Mesothelial cell of epicardium (in vitro differentiated cells): ENCODE data around the gene GCNT4. TPM values are rescaled to one million over a fixed set of nuclear protein-coding genes. Genes with fewer than 3 reads are reported as not detected.

Experiments
- DNase-seq, 2 experiments: peaks; one replicate each; pipeline ENCODE4 v3.0.0; 2021; ENCODE audit warnings: low spot score in 2 of 2; ENCODE audit not compliant: unreplicated experiment in 2 of 2
- H3K27ac Mint-ChIP-seq: 2 replicates; pipeline ENCODE4 v1.8.0; 2021; ENCODE audit warnings: mixed read lengths
- H3K27me3 Mint-ChIP-seq: 2 replicates; pipeline ENCODE4 v1.8.0; 2021; ENCODE audit warnings: low read depth, mixed read lengths
- H3K36me3 Mint-ChIP-seq: 2 replicates; pipeline ENCODE4 v1.8.0; 2021; ENCODE audit warnings: mixed read lengths
- H3K4me1 Mint-ChIP-seq: 2 replicates; pipeline ENCODE4 v1.8.0; 2021; ENCODE audit warnings: mixed read lengths
- H3K4me3 Mint-ChIP-seq: 2 replicates; pipeline ENCODE4 v1.8.0; 2021; ENCODE audit warnings: mild to moderate bottlenecking, moderate library complexity, mixed read lengths
- H3K9me3 Mint-ChIP-seq: 2 replicates; pipeline ENCODE4 v1.8.0; 2021; ENCODE audit warnings: mixed read lengths
- total RNA-seq: library from RNA; stranded (reverse); gene quantifications from 3 replicates; pipeline ENCODE4 v1.2.1, GENCODE V29; 2021
- TF ChIP-seq, protein P1 (sequence below): fragments of 200-600 bp; sonication (generic); IDR thresholded peaks from one replicate; pipeline ENCODE4 v1.5.0; 2021; ENCODE audit warnings: antibody characterized with exemption; ENCODE audit not compliant: unreplicated experiment

The GCNT4 gene
- total RNA-seq, 1 donor from 2014 or later: 1.7 TPM

DNA sequence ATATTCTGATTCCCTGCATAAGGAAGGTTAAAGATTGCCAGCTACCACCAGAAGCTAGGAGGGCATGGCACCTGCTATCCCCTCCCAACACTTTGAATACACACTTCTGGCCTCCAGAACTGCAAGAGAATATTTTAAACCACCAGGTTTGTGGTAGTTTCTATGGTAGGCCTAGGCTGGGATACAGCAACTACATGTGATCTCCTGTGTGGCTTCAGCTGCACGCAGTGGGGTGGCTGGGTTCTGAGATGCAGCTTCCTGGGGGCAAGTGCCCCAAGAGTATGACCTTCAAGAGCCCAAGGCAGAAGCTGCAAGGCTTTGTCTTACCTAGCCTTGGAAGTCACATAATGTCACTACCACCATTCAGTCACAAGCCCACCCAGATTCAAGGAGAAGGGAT is 39.6 kb downstream of the GCNT4 start:
- DNase-seq: no peak
- H3K4me1 Mint-ChIP-seq: peaks cover 28% of the 10 kb centered on the region
- no peak overlapping the region for H3K4me3 Mint-ChIP-seq
- H3K27me3 Mint-ChIP-seq: no peaks in the 10 kb centered on the region
- peaks cover 18% of the 10 kb centered on the region for H3K9me3 Mint-ChIP-seq
- peaks cover 2% of the 10 kb centered on the region for H3K36me3 Mint-ChIP-seq
- H3K27ac Mint-ChIP-seq: no peak overlapping the region
- TF ChIP-seq, protein P1, sequence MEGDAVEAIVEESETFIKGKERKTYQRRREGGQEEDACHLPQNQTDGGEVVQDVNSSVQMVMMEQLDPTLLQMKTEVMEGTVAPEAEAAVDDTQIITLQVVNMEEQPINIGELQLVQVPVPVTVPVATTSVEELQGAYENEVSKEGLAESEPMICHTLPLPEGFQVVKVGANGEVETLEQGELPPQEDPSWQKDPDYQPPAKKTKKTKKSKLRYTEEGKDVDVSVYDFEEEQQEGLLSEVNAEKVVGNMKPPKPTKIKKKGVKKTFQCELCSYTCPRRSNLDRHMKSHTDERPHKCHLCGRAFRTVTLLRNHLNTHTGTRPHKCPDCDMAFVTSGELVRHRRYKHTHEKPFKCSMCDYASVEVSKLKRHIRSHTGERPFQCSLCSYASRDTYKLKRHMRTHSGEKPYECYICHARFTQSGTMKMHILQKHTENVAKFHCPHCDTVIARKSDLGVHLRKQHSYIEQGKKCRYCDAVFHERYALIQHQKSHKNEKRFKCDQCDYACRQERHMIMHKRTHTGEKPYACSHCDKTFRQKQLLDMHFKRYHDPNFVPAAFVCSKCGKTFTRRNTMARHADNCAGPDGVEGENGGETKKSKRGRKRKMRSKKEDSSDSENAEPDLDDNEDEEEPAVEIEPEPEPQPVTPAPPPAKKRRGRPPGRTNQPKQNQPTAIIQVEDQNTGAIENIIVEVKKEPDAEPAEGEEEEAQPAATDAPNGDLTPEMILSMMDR: no peak

DNA sequence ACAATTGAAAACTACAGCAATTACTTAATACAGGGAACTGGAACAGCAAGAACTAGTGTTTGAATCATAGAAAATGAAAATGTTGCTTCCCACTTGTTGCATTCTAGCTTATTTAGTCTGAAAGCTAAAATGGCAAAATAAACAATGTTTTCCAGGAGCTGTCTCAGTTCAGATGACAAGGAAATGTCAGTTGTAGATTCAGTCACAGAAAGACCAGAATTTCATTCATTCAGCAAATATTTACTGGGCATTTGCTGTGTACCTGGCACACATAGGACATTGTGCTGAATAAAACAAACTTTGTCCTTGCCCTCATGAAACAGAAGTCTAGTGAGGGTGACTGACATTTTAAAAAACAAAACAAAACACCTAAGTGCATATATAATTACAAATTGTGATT is 41.5 kb downstream of the GCNT4 start:
- H3K27ac Mint-ChIP-seq: peak overlapping the region; percentile 27
- H3K4me1 Mint-ChIP-seq: peaks cover 39% of the 10 kb centered on the region
- H3K36me3 Mint-ChIP-seq: peaks cover 3% of the 10 kb centered on the region
- DNase-seq: no peak
- H3K9me3 Mint-ChIP-seq: peaks cover 17% of the 10 kb centered on the region
- no peaks in the 10 kb centered on the region for H3K27me3 Mint-ChIP-seq
- no peak overlapping the region for H3K4me3 Mint-ChIP-seq
- TF ChIP-seq, protein P1: no peak

DNA sequence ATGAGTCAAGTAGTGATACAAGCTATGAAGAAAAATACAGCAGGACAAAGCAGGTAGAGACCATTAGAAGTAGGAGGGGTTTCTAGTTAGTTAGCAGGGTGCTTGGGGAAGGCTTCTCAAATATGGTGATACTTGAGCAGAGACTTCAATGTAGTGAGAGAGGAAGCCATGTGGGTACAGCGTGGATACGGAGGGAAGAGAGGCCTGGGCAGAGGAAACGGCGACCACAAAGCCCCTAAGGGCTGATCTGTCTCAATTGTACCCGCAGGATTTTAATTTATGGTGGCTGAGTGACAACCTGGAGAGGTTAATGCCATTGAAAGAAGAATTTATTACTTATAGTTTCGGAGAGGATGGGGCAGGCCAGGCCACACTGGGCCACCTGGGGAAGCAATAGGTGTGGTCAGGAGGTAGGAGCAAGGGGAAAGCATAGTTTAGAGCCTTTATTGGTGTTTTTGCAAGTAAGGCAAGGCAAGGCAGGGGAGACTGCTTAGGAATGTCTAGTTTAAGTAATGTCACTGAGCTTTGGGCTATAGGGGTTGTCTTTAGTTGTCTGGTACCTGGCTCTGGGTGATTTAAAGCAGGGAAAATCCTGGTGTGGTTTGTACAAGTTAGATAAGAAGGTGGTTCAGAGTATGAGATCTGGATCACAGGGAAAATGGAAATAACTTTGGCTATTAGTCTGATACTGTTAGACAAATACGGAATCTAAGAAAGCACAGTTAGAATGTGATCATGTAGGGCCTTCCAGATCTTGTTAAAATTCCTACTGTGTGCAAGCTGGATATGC is 42.6 kb downstream of the GCNT4 start:
- Mint-ChIP-seq H3K4me1 (peaks cover 39% of the 10 kb centered on the region), H3K36me3 (peaks cover 6% of the 10 kb centered on the region), H3K9me3 (peaks cover 10% of the 10 kb centered on the region), H3K27me3 (no peaks in the 10 kb centered on the region), H3K27ac (peak overlapping the region; percentile 84), H3K4me3 (no peak overlapping the region)
- DNase-seq: no peak
- TF ChIP-seq, protein P1: no peak

DNA sequence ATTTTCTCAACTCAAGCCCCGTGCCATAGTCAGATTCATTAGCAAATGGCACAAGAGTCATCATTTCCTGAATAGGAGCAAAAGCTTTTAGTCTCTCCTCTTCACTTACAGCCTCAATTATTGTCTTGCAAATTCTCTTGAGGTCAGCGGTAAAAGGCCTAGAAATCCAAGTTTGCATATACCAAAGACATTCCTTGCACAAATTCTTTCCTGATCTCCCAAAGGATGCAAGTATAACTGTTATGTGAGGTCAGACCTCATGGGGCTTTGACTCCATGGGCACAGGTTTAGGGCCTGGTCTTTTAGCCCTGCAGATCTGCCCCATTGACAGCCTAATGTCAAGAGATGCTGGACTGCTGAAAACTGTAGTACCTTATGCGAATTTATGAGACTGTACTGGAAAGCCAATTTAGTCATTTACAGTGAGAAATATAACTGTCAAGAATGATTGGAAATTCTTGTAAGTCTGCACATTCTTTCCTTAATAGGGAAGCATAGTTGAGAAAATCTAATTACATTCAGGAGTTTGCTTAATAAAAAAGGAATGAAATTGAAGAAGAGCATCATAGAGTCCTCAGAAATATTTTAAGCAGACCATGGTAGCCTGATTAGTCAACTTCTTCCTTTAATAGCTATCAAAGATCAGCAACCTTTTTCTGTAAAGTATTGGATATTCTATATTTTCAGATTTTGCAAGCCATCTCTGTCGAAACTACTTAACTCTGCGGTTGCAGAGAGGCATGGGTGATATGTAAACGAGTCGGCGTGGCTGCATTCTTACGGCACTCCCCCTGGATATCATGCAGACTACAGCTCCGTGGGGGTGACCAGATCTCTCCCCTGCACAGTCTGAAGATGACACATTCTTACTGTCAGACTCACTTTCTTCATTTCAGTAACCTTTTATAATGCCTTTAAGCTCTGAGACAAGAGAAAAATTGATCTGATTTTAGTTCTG is 45.2 kb downstream of the GCNT4 start:
- H3K27ac Mint-ChIP-seq: peak overlapping the region; percentile 98
- H3K27me3 Mint-ChIP-seq: no peaks in the 10 kb centered on the region
- H3K36me3 Mint-ChIP-seq: peaks cover 6% of the 10 kb centered on the region
- H3K4me3 Mint-ChIP-seq: no peak overlapping the region
- H3K4me1 Mint-ChIP-seq: peaks cover 39% of the 10 kb centered on the region
- H3K9me3 Mint-ChIP-seq: peaks cover 16% of the 10 kb centered on the region
- DNase-seq: peak in 1 of 2 experiments; percentile 44
- TF ChIP-seq, protein P1: no peak

DNA sequence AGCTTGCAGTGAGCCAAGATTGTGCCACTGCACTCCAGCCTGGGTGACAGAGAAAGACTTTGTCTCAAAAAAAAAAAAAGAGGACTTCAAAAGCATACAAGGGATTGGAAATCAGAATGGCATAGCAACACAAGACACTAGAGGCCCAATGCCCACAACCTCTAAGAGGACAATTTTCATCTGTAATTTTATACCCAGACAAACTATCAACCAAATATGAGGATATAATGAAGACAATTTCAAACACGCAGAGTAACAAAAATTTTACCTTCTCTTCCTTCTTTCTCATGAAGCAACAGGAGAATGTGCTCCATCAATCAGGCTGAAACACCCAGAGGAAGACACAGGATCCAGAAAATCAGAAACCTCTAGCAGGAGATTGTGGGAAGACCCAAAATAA is 46.8 kb downstream of the GCNT4 start:
- no peak overlapping the region for H3K27ac Mint-ChIP-seq
- no peaks in the 10 kb centered on the region for H3K27me3 Mint-ChIP-seq
- H3K9me3 Mint-ChIP-seq: peaks cover 16% of the 10 kb centered on the region
- no peak for DNase-seq
- H3K36me3 Mint-ChIP-seq: peaks cover 6% of the 10 kb centered on the region
- peaks cover 32% of the 10 kb centered on the region for H3K4me1 Mint-ChIP-seq
- no peak overlapping the region for H3K4me3 Mint-ChIP-seq
- TF ChIP-seq, protein P1: no peak

Other genes with a start within 250 kb of the GCNT4 start
- 22.6 to 23.7 TPM (median 23.5 TPM) in 3 replicates for gene FAM169A, start 186.2 kb downstream of the GCNT4 start, total RNA-seq
- gene ANKRD31, start 184.3 kb upstream of the GCNT4 start, total RNA-seq: 1.1 to 1.4 TPM (median 1.3 TPM) in 3 replicates